Epithelial cell of proximal tubule (primary cell): ENCODE data around the gene GPS2. TPM values are rescaled to one million over a fixed set of nuclear protein-coding genes. Genes with fewer than 3 reads are reported as not detected.

Experiments used
- DNase-seq: peaks from one replicate; pipeline ENCODE4 v3.0.0-alpha.2; 2011; ENCODE audit warnings: low read depth
- H3K4me3 ChIP-seq: 2 replicates; pipeline ENCODE4 v1.5.1; 2011; ENCODE audit warnings: low read depth, mild to moderate bottlenecking, low read length
- total RNA-seq: library from RNA; depleted of rRNA; stranded (reverse); fragments of >200 nt; gene quantifications from 2 replicates; pipeline ENCODE4 v1.2.3, GENCODE V29; 2015
- TF ChIP-seq, protein P1 (sequence below): conservative IDR thresholded peaks from 2 replicates; pipeline ENCODE4 v1.5.1; 2012; ENCODE audit warnings: low read depth, mild to moderate bottlenecking, low read length

GPS2 gene
- total RNA-seq, 1 donor from 2014 or later, result 104 TPM

DNA sequence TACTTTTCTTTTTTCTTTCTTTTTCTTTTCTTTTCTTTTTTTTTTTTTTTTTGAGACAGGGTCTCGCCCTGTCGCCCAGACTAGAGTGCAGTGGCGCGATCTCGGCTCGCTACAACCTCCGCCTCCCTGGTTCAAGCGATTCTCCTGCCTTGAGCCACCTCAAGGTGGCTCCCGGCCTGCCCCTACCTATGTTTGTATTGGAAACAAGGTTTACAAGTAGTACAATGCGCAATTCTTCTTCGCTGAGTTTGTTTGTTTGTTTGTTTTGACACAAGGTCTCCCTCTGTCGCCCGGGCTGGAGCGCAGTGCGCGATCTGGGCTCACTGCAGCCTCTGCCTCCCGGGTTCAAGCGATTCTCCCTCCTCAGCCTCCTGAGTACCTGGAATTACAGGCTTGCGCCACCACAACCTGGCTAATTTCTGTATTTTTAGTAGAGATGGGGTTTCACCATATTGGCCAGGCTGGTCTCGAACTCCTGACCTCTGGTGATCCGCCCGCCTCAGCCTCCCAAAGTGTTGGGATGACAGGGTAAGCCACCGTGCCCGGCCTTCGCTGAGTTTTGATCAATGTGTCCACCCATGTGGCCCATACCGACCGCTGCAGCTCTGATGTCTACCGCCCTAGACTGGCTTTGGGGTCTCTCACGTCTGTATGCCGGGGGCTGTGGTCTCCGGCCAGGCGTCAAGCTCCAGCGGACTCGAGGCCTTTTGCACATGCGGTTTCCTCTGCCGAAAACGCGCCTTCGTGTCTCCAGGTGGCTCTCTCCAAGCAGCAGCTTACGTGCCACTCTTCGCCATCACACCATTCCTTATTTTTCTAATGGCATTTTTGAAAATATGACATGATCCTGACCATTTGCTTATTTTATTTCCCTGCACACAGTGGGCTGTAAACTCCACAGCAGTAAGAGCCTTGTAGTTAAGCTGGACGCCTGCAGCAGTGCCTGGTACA lies 19.7 kb downstream of the GPS2 start:
- TF ChIP-seq, protein P1, sequence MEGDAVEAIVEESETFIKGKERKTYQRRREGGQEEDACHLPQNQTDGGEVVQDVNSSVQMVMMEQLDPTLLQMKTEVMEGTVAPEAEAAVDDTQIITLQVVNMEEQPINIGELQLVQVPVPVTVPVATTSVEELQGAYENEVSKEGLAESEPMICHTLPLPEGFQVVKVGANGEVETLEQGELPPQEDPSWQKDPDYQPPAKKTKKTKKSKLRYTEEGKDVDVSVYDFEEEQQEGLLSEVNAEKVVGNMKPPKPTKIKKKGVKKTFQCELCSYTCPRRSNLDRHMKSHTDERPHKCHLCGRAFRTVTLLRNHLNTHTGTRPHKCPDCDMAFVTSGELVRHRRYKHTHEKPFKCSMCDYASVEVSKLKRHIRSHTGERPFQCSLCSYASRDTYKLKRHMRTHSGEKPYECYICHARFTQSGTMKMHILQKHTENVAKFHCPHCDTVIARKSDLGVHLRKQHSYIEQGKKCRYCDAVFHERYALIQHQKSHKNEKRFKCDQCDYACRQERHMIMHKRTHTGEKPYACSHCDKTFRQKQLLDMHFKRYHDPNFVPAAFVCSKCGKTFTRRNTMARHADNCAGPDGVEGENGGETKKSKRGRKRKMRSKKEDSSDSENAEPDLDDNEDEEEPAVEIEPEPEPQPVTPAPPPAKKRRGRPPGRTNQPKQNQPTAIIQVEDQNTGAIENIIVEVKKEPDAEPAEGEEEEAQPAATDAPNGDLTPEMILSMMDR, result no peak
- no peak for DNase-seq
- peak overlapping the region; percentile 40 for H3K4me3 ChIP-seq

DNA sequence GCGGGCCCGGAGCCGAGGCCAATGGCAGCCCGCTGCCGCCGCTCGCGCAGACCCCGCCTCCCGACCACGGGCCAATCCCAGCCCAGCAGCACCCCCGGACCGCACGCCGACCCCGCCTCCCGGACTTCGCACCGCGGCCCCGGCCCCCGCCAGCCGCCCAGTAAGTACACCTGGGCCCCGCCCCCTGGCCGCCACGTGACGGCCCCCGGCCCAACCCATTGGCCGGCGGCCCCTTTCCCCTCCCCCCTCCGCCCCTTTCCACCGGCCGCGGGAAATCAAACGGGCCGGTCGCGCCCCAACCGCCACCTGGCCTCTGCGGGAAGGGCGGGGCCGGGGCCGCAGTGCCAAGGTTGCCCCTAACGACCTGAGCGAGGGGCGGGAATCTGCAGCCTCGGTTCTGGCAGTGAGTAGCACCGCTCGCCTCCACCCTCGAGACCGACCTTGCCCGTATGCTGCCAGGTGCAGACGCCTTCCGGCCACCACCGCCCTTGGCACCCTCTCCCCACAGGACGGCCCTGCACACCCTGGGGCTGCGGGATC lies 20.5 kb downstream of the GPS2 start, which contains the start of gene YBX2:
Gene YBX2 (minus strand): TSS at position 26 of the 540 bp plus-strand sequence. CDS start 139 bp downstream, outside the sequence.
- H3K4me3 ChIP-seq, result peak within 1 kb of the TSS; percentile 40
- DNase-seq, result no peak
- TF ChIP-seq, protein P1, result no peak

DNA sequence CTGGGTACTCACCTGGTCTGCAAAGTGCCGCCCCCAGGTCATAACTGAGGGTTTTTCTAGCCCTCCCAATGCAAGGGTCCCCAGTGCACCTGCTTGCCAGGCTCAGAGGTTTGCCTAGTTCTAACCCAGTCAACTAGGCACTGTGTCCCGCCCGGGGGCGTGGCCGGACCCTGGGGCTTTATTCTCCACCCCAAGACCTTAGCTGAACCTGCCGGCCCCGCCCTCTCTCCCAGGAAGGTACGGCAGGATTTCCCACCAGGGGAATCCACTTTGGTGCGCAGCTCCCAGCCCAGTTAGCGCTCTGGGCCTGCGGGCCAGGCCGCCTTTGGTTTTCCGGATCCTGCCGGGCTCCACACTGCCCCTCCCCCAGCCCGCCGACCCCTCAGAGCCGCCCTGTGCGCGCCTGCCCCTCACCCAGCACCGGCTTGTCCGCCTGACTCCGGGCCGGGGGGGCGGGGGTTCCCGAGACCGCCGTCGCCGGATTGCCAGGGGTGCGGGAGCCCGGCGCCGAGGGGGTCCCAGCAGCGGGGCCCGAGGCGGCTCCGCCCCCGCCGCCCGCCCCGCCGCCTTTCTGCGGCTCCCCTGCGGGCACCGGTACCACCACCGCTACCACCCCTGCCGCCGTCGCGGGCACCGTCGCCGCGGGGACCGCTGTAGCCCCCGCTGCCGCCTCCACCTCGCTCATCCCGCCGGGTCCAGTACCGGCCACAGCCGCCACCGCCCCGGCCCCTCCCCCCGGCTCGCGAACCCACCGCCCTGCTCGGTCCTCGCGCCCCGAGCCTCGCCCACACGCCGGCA lies 21.1 kb downstream of the GPS2 start:
- DNase-seq, result no peak
- TF ChIP-seq, protein P1, result no peak
- H3K4me3 ChIP-seq, result no peak overlapping the region

DNA sequence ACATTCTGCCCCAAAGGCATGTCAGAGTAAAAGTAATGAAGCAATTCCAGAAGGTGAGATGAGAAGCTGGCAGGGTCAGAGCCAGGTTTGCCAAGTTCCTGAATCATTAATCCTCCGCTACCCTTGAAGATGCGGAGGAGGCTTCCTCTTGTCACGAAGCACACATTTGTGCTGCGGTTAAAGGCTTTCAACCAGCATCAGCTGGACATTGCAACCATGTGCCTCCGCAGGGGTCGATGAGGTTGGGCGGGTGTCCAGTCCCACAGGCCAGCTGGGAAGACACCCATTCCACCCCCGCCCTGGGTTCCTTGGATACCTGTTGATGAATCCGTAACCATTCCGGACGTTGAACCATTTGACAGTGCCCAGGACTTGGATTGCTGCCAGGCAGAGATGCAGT lies 22.0 kb downstream of the GPS2 start:
- H3K4me3 ChIP-seq, result no peak overlapping the region
- DNase-seq, result no peak
- TF ChIP-seq, protein P1, result no peak

DNA sequence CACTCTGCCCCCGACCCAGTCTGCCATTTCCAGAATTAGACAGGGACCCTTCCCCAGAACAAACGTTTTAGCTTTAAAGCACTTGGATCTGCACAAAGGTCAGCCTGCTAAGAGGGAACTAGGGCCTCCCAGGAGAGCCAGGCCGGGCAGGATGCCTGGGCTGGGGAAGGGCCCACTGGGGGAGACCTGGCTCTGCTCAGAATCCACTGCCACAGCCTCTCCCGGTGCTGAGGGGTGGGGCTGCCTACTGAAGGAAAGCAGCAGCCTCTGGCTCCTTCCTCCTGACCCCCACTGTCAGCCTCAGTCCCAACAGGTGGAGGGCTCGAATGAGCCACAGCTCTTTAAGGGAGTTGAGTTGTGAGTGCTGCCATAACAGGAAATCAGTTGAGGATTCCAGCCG lies 22.4 kb downstream of the GPS2 start:
- no peak overlapping the region for H3K4me3 ChIP-seq
- no peak for DNase-seq
- TF ChIP-seq, protein P1, result no peak

DNA sequence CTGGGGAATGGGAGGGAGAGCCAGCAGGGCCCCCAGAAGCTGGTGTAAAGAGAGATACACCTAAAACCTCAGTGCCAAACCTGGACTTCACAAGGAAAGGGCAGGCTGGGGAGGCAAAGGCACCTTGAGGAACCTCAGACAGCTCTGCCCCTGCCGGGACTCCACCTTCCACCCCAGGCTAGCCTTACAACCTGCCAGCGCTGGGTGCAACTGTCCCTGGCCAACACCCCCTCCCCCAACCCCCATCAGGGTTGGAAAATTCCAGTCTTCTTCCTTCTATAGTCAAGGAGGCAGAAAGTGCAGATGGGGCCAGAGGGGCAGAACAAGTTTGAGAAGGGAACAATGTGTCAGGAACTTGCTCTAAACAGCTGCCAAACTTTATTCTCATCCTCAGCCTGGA lies 23.0 kb downstream of the GPS2 start:
- H3K4me3 ChIP-seq, result no peak overlapping the region
- TF ChIP-seq, protein P1, result no peak

More for the DNA sequence above, 23.0 kb downstream of the GPS2 start:
- no peak for DNase-seq
